HAP-1 (cell line): ENCODE results near the gene HRH2.
A peak's percentile ranks its signal among the peaks of the same experiment; 100 is the strongest.
"Not testable (repeated sequence)": the region's sequence is repeated elsewhere in the genome, so short reads cannot be mapped to it uniquely, and the experiment has no call there.

Experiments used
- DNase-seq, 2 experiments: peaks; one replicate each; pipeline ENCODE4 v3.0.0-alpha.2; 2016 to 2020; ENCODE audit warnings: low spot score in 2 of 2
- H3K27me3 ChIP-seq: fragments of 250-450 bp; sonication (Bioruptor Pico); 2 replicates; pipeline ENCODE4 v1.5.1; 2020; ENCODE audit warnings: low read depth, mild to moderate bottlenecking, moderate library complexity
- H3K36me3 ChIP-seq: fragments of 250-450 bp; sonication (Bioruptor Pico); replicated peaks from 2 replicates; pipeline ENCODE4 v1.5.1; 2020; ENCODE audit warnings: mild to moderate bottlenecking
- H3K4me1 ChIP-seq: fragments of 250-450 bp; sonication (Bioruptor Pico); 2 replicates; pipeline ENCODE4 v1.5.1; 2020; ENCODE audit warnings: mild to moderate bottlenecking
- H3K4me3 ChIP-seq: fragments of 250-450 bp; sonication (Bioruptor Pico); 2 replicates; pipeline ENCODE4 v1.5.1; 2020; ENCODE audit warnings: mild to moderate bottlenecking, moderate library complexity
- H3K9me3 ChIP-seq: fragments of 250-450 bp; sonication (Bioruptor Pico); 2 replicates; pipeline ENCODE4 v1.5.1; 2020; ENCODE audit warnings: mild to moderate bottlenecking, moderate library complexity
- in situ Hi-C: fragments of 300-500 bp; cut with MboI; formaldehyde crosslinking; loops from 3 replicates; pipeline ENCODE4 v1.14.3; 2020; ENCODE audit warnings: low sequenced_read_pairs, inconsistent platforms, mixed read lengths

Gene HRH2

GRCh38 chr5:175711472-175712312, 53.8 kb downstream of the HRH2 start:
- Histone ChIP-seq H3K4me3 (no peak overlapping the region), H3K4me1 (no peaks in the 10 kb centered on the region), H3K27me3 (no peaks in the 10 kb centered on the region; the same call in 1 of the 2 replicates), H3K9me3 (no peaks in the 10 kb centered on the region), H3K36me3 (no peaks in the 10 kb centered on the region)
- DNase-seq, result no peak
- in situ Hi-C loops, result no loop called here

DNA sequence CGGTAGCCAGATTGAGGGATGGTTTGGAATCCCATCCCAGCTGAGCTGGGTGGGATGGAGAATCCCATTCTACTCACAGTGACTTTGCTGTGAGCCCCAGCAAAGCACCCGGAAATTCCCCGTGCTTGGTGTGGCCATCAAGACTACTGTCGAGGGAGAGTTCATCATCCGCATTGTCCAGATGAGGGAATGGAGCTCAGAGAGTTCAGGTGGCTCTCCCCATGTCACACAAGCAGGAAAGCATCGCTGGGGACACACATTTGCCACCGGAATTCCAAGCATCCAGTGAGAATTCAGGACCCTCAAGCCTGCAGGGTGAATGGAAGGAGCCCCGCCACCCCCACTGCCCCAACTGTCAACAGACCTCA, 54.4 kb downstream of the HRH2 start:
- Histone ChIP-seq H3K4me1 (no peaks in the 10 kb centered on the region), H3K27me3 (no peaks in the 10 kb centered on the region; the same call in 1 of the 2 replicates), H3K36me3 (no peaks in the 10 kb centered on the region), H3K9me3 (peaks cover 4% of the 10 kb centered on the region; the same call in 1 of the 2 replicates), H3K4me3 (no peak overlapping the region)
- in situ Hi-C loops, result no loop called here
- DNase-seq, result no peak

DNA sequence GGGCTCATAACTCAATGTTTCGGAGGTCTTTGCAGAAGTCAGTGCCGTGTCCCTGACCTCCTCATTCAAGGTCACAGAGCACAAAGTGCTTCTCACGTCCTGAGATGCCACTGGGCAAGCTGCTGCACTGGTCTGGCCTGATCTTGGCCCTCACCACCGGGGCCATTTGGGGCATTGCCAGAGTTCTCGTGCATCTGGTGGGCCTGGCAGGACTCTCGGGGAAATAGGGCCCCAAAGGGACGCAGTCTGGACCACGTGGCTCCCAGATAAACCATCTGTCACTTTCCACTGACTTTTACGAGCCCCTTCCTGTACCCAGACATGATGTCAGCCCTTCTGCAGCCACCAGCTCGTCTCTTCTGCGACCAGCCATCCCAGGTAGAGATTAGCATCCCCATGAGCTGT, 54.8 kb downstream of the HRH2 start:
- H3K27me3 ChIP-seq, result no peaks in the 10 kb centered on the region; the same call in 1 of the 2 replicates
- no peaks in the 10 kb centered on the region for H3K4me1 ChIP-seq
- DNase-seq, result no peak

DNA sequence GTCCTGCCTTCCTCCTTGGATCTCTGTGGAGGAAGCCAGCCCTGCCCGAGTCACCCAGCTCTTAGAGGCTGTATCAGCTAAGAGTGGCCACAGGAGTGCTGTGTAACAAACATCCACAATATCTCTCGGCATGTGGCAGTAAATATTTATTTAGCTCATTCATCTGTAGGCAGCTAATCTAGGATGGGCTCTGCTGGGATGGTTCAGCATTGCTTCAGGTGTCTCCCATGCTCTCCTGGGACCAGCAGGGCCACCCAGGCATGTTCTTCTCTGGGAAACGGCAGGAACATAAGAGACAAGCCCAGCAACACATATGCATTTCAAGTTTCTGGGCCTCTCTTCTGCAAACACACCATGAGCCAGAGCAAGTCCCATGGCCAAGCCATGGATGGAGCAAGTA, 56.1 kb downstream of the HRH2 start:
- in situ Hi-C loops, result no loop called here
- H3K27me3 ChIP-seq, result no peaks in the 10 kb centered on the region; the same call in 1 of the 2 replicates
- no peak overlapping the region for H3K4me3 ChIP-seq
- DNase-seq, result no peak
- no peaks in the 10 kb centered on the region for H3K36me3 ChIP-seq
- H3K9me3 ChIP-seq, result peaks cover 5% of the 10 kb centered on the region; the same call in 1 of the 2 replicates
- no peaks in the 10 kb centered on the region for H3K4me1 ChIP-seq

More for the DNA sequence above, 54.8 kb downstream of the HRH2 start:
- H3K36me3 ChIP-seq, result no peaks in the 10 kb centered on the region
- H3K4me3 ChIP-seq, result no peak overlapping the region
- H3K9me3 ChIP-seq, result peaks cover 5% of the 10 kb centered on the region; the same call in 1 of the 2 replicates
- in situ Hi-C loops, result no loop called here

- no peaks in the 10 kb centered on the region for H3K4me1 ChIP-seq
- no peak overlapping the region for H3K4me3 ChIP-seq
- in situ Hi-C loops, result loop anchor here (5.0 kb wide), 1 partner anchor 172 kb away; no protein-coding TSS in a partner anchor
- H3K9me3 ChIP-seq, result peaks cover 5% of the 10 kb centered on the region; the same call in 1 of the 2 replicates
- no peaks in the 10 kb centered on the region for H3K36me3 ChIP-seq
- DNase-seq, result no peak
- H3K27me3 ChIP-seq, result no peaks in the 10 kb centered on the region; the same call in 1 of the 2 replicates
Observed at GRCh38 chr5:175714479-175715085, 56.7 kb downstream of the HRH2 start.

DNA sequence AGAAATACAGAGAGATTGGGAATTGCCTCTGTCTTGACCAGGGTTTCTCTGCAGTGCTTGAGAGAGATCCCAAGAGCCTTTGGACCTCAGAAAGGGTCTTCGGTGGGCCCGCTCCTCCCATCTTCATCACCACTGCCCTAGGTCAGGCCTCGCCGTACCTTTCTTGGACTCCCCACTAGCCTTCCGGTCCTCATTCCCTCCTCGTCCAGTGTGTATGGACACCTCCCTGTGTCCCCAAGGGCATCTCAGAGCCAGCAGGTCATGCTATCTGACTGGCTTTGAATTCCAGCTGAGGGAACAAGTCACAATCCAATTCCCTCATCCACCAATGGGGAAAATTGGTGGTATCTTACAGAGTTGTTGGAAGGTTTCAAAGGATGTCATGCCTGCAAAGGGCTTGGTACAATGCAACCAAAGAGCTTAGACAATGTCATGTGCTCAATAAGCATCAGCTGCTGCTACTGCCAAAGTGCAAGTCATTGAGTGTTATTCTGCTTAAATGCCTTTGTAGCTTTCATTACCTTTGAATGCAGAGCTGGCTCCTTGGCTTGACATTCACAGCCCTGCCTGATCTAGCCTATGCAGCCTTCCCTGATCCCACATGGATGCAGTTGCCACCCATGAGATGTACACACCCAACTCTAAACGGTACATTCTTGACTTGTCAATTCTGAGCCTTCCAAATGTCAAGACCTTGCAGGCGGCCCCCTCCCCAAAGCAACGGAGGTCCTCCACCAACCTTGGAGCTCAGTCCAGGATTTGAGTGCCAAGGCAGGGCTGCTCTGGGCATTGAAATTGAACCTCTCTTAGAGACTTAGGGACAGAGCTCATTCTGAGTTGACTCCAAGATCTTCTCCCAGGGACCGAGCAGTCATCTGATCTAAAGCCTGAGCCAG, 58.0 kb downstream of the HRH2 start:
- H3K9me3 ChIP-seq, result peaks cover 5% of the 10 kb centered on the region; the same call in 1 of the 2 replicates
- no peaks in the 10 kb centered on the region; the same call in 1 of the 2 replicates for H3K27me3 ChIP-seq
- no peak overlapping the region for H3K4me3 ChIP-seq
- DNase-seq, result no peak
- in situ Hi-C loops, result loop anchor here (5.0 kb wide), 1 partner anchor 174 kb away; no protein-coding TSS in a partner anchor
- H3K4me1 ChIP-seq, result no peaks in the 10 kb centered on the region
- H3K36me3 ChIP-seq, result no peaks in the 10 kb centered on the region

- Histone ChIP-seq H3K4me1 (no peaks in the 10 kb centered on the region), H3K36me3 (no peaks in the 10 kb centered on the region), H3K9me3 (peaks cover 5% of the 10 kb centered on the region; the same call in 1 of the 2 replicates)
Observed at GRCh38 chr5:175717837-175718236, 60.0 kb downstream of the HRH2 start.

DNA sequence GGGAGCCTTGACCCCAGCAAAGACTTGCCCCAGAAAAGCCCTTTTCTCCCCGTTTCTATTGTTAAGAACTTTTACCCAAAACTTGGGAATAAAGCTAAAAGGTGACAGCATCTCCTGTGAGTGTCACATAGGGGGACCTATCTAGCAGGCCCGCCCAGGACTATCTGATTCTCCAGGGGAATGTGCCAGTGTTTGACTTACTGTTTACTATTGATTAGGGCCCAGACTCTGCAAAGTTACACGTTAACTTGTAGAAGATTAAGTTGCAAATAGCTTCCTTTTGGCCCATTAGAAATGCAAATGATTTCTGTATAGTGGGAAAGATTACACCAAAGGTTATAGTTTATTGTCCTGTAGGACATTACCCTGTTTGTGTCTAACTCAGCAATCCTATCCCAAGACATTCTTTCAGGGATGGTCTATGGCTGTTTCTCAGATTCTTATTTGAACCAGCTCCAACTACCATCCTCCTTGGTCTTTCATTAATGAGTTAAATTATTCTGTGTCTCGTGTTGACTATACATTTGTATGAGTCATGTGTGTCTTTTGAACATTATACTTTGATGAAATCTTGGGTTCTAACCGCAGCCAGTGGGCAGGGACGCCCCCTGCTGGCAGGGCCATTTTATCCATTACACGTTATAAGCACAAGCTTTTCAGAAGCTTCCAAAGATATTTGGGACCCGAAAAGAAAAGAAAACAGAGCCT, 60.7 kb downstream of the HRH2 start:
- H3K27me3 ChIP-seq, result no peaks in the 10 kb centered on the region; the same call in 1 of the 2 replicates
- no peaks in the 10 kb centered on the region for H3K4me1 ChIP-seq
- H3K36me3 ChIP-seq, result no peaks in the 10 kb centered on the region
- in situ Hi-C loops, result loop anchor here (5.0 kb wide), 1 partner anchor 176 kb away; no protein-coding TSS in a partner anchor
- H3K4me3 ChIP-seq, result no peak overlapping the region
- peak; percentile 22 to 73 for DNase-seq
- peaks cover 5% of the 10 kb centered on the region; the same call in 1 of the 2 replicates for H3K9me3 ChIP-seq

More at GRCh38 chr5:175717837-175718236, 60.0 kb downstream of the HRH2 start:
- DNase-seq, result no peak
- in situ Hi-C loops, result loop anchor here (5.0 kb wide), 1 partner anchor 176 kb away; no protein-coding TSS in a partner anchor
- Histone ChIP-seq H3K27me3 (no peaks in the 10 kb centered on the region; the same call in 1 of the 2 replicates), H3K4me3 (no peak overlapping the region)

GRCh38 chr5:175719109-175719432, 61.2 kb downstream of the HRH2 start:
- in situ Hi-C loops, result loop anchor here (5.0 kb wide), 1 partner anchor 177 kb away; no protein-coding TSS in a partner anchor
- DNase-seq, result not testable (repeated sequence)

GRCh38 chr5:175724314-175725275, 66.7 kb downstream of the HRH2 start:
- no peak for DNase-seq
- Histone ChIP-seq H3K4me3 (no peak overlapping the region), H3K27me3 (no peaks in the 10 kb centered on the region), H3K4me1 (no peaks in the 10 kb centered on the region), H3K36me3 (no peaks in the 10 kb centered on the region), H3K9me3 (no peaks in the 10 kb centered on the region)
- in situ Hi-C loops, result loop anchor here (25.0 kb wide), 3 partner anchors 613 to 1388 kb away; no protein-coding TSS in a partner anchor

More at GRCh38 chr5:175719109-175719432, 61.2 kb downstream of the HRH2 start:
- H3K4me1 ChIP-seq, H3K36me3 ChIP-seq, H3K9me3 ChIP-seq, H3K4me3 ChIP-seq, H3K27me3 ChIP-seq: not testable (repeated sequence)

- Histone ChIP-seq H3K9me3 (no peaks in the 10 kb centered on the region), H3K36me3 (no peaks in the 10 kb centered on the region), H3K4me3 (no peak overlapping the region), H3K27me3 (no peaks in the 10 kb centered on the region), H3K4me1 (no peaks in the 10 kb centered on the region)
- in situ Hi-C loops, result loop anchor here (25.0 kb wide), 3 partner anchors 609 to 1384 kb away; no protein-coding TSS in a partner anchor
- DNase-seq, result no peak
Observed at GRCh38 chr5:175728316-175728715, 70.4 kb downstream of the HRH2 start.
